ENCODE data around the gene LCK.

The LCK gene

GRCh38 chr1:32318127-32318869 lies 67.2 kb downstream of the LCK start:
- Histone ChIP-seq H3K4me1 (ENCODE audit: control insufficient read depth, insufficient read depth, low read length) (peaks cover 44% of the 10 kb centered on the region), H3K9ac (ENCODE audit: low read length) (no peak overlapping the region), H3K9me3 (ENCODE audit: control insufficient read depth, low read length) (no peaks in the 10 kb centered on the region), H3K27me3 (ENCODE audit: control insufficient read depth, insufficient read depth, low read length) (no peaks in the 10 kb centered on the region), H3K4me3 (ENCODE audit: low read length) (no peak overlapping the region), H3K36me3 (ENCODE audit: control insufficient read depth, insufficient read depth, low read length) (no peaks in the 10 kb centered on the region)

- H3K36me3 ChIP-seq (ENCODE audit: control insufficient read depth, insufficient read depth, low read length), result peaks cover under 1% of the 10 kb centered on the region
- H3K9me3 ChIP-seq (ENCODE audit: control insufficient read depth, low read length), result no peaks in the 10 kb centered on the region
- H3K9ac ChIP-seq (ENCODE audit: low read length), result peak overlapping the region; percentile 62
- peaks cover 47% of the 10 kb centered on the region for H3K4me1 ChIP-seq (ENCODE audit: control insufficient read depth, insufficient read depth, low read length)
- no peaks in the 10 kb centered on the region for H3K27me3 ChIP-seq (ENCODE audit: control insufficient read depth, insufficient read depth, low read length)
- H3K4me3 ChIP-seq (ENCODE audit: low read length), result no peak overlapping the region
Measured at GRCh38 chr1:32321712-32322291, 70.7 kb downstream of the LCK start.

- Histone ChIP-seq H3K9me3 (ENCODE audit: control insufficient read depth, low read length) (no peaks in the 10 kb centered on the region), H3K4me3 (ENCODE audit: low read length) (no peak overlapping the region), H3K9ac (ENCODE audit: low read length) (no peak overlapping the region), H3K36me3 (ENCODE audit: control insufficient read depth, insufficient read depth, low read length) (peaks cover 17% of the 10 kb centered on the region), H3K4me1 (ENCODE audit: control insufficient read depth, insufficient read depth, low read length) (peaks cover 29% of the 10 kb centered on the region), H3K27me3 (ENCODE audit: control insufficient read depth, insufficient read depth, low read length) (no peaks in the 10 kb centered on the region)
Measured at GRCh38 chr1:32327204-32327603, 76.1 kb downstream of the LCK start.

GRCh38 chr1:32329931-32330466 lies 78.9 kb downstream of the LCK start:
- Histone ChIP-seq H3K36me3 (ENCODE audit: control insufficient read depth, insufficient read depth, low read length) (peaks cover 17% of the 10 kb centered on the region), H3K4me3 (ENCODE audit: low read length) (no peak overlapping the region), H3K9ac (ENCODE audit: low read length) (no peak overlapping the region), H3K9me3 (ENCODE audit: control insufficient read depth, low read length) (no peaks in the 10 kb centered on the region), H3K27me3 (ENCODE audit: control insufficient read depth, insufficient read depth, low read length) (no peaks in the 10 kb centered on the region), H3K4me1 (ENCODE audit: control insufficient read depth, insufficient read depth, low read length) (peaks cover 27% of the 10 kb centered on the region)

- H3K4me1 ChIP-seq (ENCODE audit: control insufficient read depth, insufficient read depth, low read length), result peaks cover 30% of the 10 kb centered on the region
- no peaks in the 10 kb centered on the region for H3K9me3 ChIP-seq (ENCODE audit: control insufficient read depth, low read length)
- H3K9ac ChIP-seq (ENCODE audit: low read length), result no peak overlapping the region
- H3K27me3 ChIP-seq (ENCODE audit: control insufficient read depth, insufficient read depth, low read length), result no peaks in the 10 kb centered on the region
- no peak overlapping the region for H3K4me3 ChIP-seq (ENCODE audit: low read length)
- H3K36me3 ChIP-seq (ENCODE audit: control insufficient read depth, insufficient read depth, low read length), result peaks cover 17% of the 10 kb centered on the region
Measured at GRCh38 chr1:32330558-32331151, 79.6 kb downstream of the LCK start.

GRCh38 chr1:32331549-32331948 lies 80.5 kb downstream of the LCK start:
- no peak overlapping the region for H3K4me3 ChIP-seq (ENCODE audit: low read length)
- no peak overlapping the region for H3K9ac ChIP-seq (ENCODE audit: low read length)
- peaks cover 31% of the 10 kb centered on the region for H3K4me1 ChIP-seq (ENCODE audit: control insufficient read depth, insufficient read depth, low read length)
- no peaks in the 10 kb centered on the region for H3K27me3 ChIP-seq (ENCODE audit: control insufficient read depth, insufficient read depth, low read length)
- no peaks in the 10 kb centered on the region for H3K9me3 ChIP-seq (ENCODE audit: control insufficient read depth, low read length)
- H3K36me3 ChIP-seq (ENCODE audit: control insufficient read depth, insufficient read depth, low read length), result peaks cover 17% of the 10 kb centered on the region

GRCh38 chr1:32332290-32333079 lies 81.4 kb downstream of the LCK start:
- Histone ChIP-seq H3K9me3 (ENCODE audit: control insufficient read depth, low read length) (no peaks in the 10 kb centered on the region), H3K36me3 (ENCODE audit: control insufficient read depth, insufficient read depth, low read length) (peaks cover 12% of the 10 kb centered on the region), H3K27me3 (ENCODE audit: control insufficient read depth, insufficient read depth, low read length) (no peaks in the 10 kb centered on the region), H3K4me1 (ENCODE audit: control insufficient read depth, insufficient read depth, low read length) (peaks cover 41% of the 10 kb centered on the region), H3K4me3 (ENCODE audit: low read length) (no peak overlapping the region), H3K9ac (ENCODE audit: low read length) (peak overlapping the region; percentile 3)

- H3K9me3 ChIP-seq (ENCODE audit: control insufficient read depth, low read length), result no peaks in the 10 kb centered on the region
- peaks cover 12% of the 10 kb centered on the region for H3K36me3 ChIP-seq (ENCODE audit: control insufficient read depth, insufficient read depth, low read length)
- peak overlapping the region; percentile 18 for H3K4me3 ChIP-seq (ENCODE audit: low read length)
- peak overlapping the region; percentile 69 for H3K9ac ChIP-seq (ENCODE audit: low read length)
- no peaks in the 10 kb centered on the region for H3K27me3 ChIP-seq (ENCODE audit: control insufficient read depth, insufficient read depth, low read length)
- H3K4me1 ChIP-seq (ENCODE audit: control insufficient read depth, insufficient read depth, low read length), result peaks cover 50% of the 10 kb centered on the region
Measured at GRCh38 chr1:32333251-32333963, 82.3 kb downstream of the LCK start.

GRCh38 chr1:32334274-32334861 lies 83.3 kb downstream of the LCK start:
- H3K9ac ChIP-seq (ENCODE audit: low read length), result peak overlapping the region; percentile 69
- no peaks in the 10 kb centered on the region for H3K27me3 ChIP-seq (ENCODE audit: control insufficient read depth, insufficient read depth, low read length)
- H3K4me1 ChIP-seq (ENCODE audit: control insufficient read depth, insufficient read depth, low read length), result peaks cover 60% of the 10 kb centered on the region
- no peaks in the 10 kb centered on the region for H3K9me3 ChIP-seq (ENCODE audit: control insufficient read depth, low read length)
- peak overlapping the region; percentile 18 for H3K4me3 ChIP-seq (ENCODE audit: low read length)
- peaks cover 3% of the 10 kb centered on the region for H3K36me3 ChIP-seq (ENCODE audit: control insufficient read depth, insufficient read depth, low read length)

GRCh38 chr1:32334864-32335534 lies 83.9 kb downstream of the LCK start:
- H3K9ac ChIP-seq (ENCODE audit: low read length), result peak overlapping the region; percentile 69
- peak overlapping the region; percentile 18 for H3K4me3 ChIP-seq (ENCODE audit: low read length)
- H3K27me3 ChIP-seq (ENCODE audit: control insufficient read depth, insufficient read depth, low read length), result no peaks in the 10 kb centered on the region
- H3K9me3 ChIP-seq (ENCODE audit: control insufficient read depth, low read length), result no peaks in the 10 kb centered on the region
- no peaks in the 10 kb centered on the region for H3K36me3 ChIP-seq (ENCODE audit: control insufficient read depth, insufficient read depth, low read length)
- H3K4me1 ChIP-seq (ENCODE audit: control insufficient read depth, insufficient read depth, low read length), result peaks cover 60% of the 10 kb centered on the region

GRCh38 chr1:32335535-32335789 lies 84.4 kb downstream of the LCK start:
- H3K4me1 ChIP-seq (ENCODE audit: control insufficient read depth, insufficient read depth, low read length), result peaks cover 60% of the 10 kb centered on the region
- H3K9me3 ChIP-seq (ENCODE audit: control insufficient read depth, low read length), result no peaks in the 10 kb centered on the region
- no peak overlapping the region for H3K4me3 ChIP-seq (ENCODE audit: low read length)
- no peaks in the 10 kb centered on the region for H3K36me3 ChIP-seq (ENCODE audit: control insufficient read depth, insufficient read depth, low read length)
- H3K9ac ChIP-seq (ENCODE audit: low read length), result peak overlapping the region; percentile 69
- H3K27me3 ChIP-seq (ENCODE audit: control insufficient read depth, insufficient read depth, low read length), result no peaks in the 10 kb centered on the region

Measured in mucosa of stomach (tissue), 1 donor.